T-helper 22 cell (primary cell): ENCODE data around the gene PAOX.

Source experiments
- DNase-seq: peaks from one replicate; pipeline ENCODE4 v3.0.0-alpha.2; 2020; ENCODE audit warnings: low read depth

The PAOX gene

DNA sequence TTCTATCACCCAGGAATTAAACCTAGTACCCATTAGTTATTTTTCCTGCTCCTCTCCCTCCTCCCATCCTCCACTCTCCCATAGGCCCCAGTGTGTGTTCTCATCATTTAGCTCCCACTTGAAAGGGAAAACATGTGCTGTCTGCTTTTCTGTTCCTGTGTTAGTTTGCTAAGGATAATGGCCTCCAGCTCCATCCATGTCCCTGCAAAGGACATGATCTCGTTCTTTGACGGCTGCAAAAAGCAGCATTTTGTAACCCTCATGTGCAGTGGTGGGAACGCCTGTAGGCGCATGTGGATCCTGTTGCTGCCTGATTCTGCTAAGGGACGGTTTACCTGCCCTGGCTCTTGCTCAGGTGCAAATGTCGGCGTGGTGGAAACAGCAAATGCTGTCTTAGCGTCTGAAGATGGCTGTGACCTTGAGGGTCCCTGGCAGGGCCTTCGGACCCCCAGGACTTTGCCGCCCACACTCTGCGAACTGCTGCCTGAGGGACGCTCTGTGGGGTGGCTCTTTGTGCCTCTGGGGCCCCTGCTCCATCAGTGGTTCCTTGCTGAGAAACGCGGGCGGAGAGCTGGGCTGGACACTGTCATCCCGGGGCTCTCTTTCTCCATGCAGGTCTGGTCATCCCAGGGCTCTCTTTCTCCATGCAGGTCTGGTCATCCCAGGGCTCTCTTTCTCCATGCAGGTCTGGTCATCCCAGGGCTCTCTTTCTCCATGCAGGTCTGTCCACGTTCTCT lies 9.3 kb downstream of the PAOX start:
- no peak for DNase-seq

DNA sequence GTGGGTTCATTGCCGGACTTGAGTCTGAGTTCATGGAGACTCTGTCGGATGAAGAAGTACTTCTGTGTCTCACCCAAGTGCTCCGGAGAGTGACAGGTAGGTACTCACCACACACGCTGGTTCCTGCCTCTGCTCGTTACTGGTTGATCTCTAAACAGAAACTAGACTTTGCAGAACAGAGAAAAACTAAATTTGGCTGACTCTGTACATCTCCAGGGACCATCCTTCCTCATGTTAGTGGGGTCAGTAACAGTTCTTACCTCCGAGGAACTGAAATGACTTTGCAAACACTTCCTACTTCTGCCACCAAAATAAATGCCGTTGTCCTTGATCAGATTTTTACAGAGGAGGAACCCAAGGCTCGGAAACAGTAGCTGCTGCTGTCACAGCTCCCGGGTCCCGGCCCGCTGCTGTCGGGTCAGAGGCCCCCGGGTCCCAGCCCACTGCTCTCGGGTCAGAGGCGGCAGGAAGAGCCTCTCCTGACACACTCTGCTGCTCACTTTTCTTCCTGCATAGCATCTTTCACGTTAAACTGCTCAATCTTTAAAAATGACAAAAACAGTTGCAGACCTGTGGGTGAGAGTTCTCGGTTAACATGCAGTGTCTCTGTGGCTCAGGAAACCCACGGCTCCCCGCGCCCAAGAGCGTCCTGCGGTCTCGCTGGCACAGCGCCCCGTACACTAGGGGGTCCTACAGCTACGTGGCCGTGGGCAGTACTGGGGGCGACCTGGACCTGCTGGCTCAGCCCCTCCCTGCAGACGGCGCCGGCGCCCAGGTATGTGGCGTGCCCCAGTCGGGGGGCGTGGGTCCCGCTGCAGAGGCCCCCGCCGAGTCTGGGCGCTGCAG lies 10.1 kb downstream of the PAOX start:
- DNase-seq = no peak

DNA sequence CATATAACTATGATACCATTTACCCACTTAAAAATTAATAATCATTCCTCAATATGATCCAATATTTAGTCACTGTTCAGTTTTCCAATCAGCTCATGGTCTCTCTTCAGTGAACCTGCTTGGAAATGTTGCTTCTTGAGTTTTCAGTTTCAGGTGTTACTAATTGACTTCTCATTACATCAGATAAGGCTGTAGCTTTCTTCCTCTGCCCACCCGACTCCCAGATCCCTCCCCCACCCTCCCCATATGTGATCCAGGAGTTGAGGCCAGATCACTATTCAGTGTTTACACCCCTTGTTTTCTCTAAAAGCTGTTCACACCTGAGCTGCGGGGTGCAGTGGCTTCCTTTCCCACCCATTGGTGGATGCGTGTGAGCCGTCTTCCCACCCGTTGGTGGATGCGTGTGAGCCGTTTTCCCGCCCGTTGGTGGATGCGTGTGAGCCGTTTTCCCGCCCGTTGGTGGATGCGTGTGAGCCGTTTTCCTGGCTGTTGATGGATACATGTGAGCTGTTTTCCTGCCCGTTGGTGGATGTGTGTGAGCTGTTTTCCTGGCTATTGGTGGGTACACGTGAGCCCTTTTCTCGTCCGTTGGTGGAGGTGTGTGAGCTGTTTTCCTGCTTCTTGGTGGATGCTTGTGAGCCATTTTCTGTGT lies 11.7 kb downstream of the PAOX start:
- DNase-seq = no peak

GRCh38 chr10:133391249-133391635 lies 12.2 kb downstream of the PAOX start:
- DNase-seq = no peak

- no peak for DNase-seq
Observed at GRCh38 chr10:133391761-133392518, 12.9 kb downstream of the PAOX start.

DNA sequence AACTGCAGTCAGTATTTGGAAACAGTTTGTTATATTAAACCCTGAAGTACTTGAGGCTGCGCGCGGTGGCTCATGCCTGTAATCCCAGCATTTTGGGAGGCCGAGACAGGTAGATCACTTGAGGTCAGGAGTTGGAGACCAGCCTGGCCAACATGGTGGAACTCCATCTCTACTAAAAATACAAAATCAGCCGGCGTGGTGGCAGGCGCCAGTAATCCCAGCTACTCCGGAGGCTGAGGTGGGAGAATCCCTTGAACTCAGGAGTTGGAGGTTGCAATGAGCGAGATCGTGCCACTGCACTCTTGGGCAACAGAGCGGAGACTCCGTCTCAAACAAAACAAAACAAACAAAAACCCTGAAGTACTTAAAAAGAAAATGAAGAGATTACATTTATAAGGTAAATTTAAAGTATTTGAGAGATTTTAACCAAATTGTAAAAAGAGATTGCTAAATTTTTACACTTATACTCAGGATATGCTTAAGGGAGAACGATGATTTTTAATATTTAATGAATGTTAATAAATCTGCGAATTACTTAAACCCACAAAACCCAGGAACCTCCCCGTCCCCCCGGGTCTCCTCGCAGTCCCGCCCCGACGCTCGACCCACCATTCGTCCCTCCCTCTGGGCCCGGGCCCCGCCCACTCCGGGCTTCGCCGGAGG lies 14.5 kb downstream of the PAOX start:
- DNase-seq = no peak

DNA sequence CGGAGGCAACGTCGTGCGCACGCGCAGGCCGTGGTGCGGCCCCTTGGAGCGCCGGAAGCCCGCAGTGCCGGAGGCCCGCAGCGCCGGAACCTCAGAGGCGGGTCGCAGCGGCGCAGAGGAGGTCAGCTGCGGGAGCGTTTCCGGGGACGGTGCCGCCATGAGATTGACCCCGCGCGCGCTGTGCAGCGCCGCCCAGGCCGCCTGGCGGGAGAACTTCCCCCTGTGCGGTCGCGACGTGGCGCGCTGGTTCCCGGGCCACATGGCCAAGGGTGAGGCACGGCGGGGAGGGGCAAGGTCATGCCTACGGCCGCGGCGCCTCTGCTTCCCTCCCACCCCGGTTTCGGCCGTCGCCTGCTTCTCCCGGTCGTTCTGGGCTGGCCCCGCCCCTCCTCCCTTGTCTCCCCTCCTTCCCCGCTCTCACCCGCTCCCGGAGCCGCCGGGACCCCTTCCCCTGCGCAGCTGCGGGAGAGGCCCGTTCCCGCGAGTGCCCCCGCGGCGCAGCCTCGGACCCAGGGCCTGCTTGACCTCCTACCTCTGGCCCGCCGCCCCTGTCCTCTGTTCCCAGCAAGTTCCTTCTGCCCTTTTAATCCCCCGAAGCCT lies 15.1 kb downstream of the PAOX start, which contains the start of gene MTG1:
Gene MTG1 (plus strand): TSS at position 94 of the 600 bp plus-strand sequence. CDS start 64 bp downstream, at position 158.
- DNase-seq = peak; percentile 84

DNA sequence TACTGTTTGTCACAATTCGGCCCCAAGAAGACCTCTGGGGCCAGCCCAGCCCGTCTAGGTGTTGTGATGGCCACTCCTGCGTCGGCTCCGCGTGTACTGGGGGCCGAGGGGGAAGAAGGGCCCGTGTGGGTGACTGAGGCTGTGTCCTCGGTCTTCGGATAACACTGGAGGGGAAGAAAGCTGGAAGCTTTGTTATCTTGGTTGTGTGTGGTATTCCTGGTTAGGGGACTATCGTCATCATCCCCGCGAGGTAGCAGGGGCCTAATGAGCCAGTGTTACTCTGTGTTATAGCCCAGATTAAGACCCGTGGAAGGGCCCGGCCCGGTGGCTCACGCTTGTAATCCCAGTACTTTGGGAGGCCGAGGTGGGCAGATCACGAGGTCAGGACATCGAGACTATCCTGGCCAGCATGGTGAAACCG lies 15.7 kb downstream of the PAOX start:
- no peak for DNase-seq

DNA sequence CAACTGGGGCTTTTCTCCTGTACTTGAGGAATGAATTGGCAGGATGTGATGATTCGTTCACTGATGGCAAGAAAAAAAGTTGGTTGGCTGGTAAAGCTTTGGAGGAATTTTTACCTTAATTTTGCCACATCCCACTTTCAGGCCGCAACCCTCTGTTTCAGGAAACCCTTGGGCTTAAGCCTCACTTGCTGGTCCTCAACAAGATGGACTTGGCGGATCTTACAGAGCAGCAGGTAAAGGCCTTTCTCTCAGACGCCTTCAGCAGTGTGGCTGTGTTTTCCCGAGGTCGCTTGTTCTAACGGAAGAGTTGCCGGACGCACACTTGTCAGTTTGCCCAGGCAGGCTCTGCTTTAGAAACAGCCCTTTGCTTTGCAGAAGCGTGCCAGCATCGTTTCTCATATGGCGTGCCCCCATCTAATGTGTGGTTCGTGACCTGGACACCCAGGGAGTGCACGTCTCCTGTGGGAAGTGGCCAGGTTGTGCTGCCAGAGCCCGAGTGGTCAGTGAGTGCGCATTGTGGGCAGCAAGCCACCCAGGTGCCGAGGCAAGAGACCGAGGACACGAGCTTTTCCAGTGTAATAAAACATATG lies 17.1 kb downstream of the PAOX start:
- DNase-seq = no peak

DNA sequence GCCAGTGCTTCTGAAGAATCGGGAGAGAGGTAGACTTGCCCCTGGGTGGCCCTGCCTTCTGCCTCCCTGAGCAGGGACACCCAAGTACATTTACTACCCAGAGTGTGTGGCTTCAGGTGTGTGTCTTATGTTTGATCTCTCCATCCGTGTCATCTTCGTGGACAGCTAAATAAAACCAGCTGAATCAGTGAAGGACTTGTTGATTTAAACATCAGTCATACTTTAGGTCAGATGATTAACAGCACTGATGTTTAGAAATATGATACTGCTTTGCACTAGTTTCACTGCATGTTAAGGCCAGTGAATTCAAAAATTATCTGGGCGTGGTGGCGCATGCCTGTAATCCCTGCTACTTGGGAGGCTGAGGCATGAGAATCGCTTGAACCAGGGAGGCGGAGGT lies 18.9 kb downstream of the PAOX start:
- no peak for DNase-seq

GRCh38 chr10:133399123-133399601 lies 20.1 kb downstream of the PAOX start:
- no peak for DNase-seq

GRCh38 chr10:133400624-133401424 lies 21.8 kb downstream of the PAOX start:
- DNase-seq = no peak

- no peak for DNase-seq
Observed at GRCh38 chr10:133401500-133401899, 22.4 kb downstream of the PAOX start.

DNA sequence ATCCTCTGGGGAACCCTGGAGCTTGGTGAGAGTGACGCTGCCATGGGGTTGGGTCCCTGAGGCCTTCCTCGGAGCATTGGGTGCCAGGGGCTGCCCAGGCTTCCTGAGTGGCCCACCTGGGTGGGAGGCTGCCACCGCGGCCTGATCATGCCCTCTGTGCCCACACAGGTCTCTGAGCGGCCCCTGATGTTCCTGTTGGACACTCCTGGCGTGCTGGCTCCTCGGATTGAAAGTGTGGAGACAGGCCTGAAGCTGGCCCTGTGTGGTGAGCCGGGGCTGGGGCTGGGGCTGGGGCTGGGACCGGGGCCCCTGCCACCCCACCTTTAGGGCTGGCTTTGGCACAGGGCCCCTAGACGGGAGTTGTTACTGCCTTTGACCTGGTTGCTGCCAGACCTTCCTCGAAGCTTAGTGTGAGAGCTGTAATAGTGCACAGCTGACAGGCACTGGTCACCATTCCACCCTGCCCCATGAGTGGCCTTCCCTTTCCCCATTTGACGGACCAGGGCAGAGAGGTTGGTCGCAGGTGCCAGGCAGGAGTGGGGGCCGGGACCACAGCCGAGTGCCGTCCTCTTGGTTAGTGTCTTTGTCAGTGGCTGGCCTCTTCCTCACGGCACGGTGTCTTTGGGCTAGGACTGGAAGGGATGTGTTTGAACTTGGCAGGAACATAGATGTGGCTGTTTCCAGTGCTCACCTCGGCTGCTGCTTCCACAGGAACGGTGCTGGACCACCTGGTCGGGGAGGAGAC lies 23.1 kb downstream of the PAOX start:
- DNase-seq = no peak

DNA sequence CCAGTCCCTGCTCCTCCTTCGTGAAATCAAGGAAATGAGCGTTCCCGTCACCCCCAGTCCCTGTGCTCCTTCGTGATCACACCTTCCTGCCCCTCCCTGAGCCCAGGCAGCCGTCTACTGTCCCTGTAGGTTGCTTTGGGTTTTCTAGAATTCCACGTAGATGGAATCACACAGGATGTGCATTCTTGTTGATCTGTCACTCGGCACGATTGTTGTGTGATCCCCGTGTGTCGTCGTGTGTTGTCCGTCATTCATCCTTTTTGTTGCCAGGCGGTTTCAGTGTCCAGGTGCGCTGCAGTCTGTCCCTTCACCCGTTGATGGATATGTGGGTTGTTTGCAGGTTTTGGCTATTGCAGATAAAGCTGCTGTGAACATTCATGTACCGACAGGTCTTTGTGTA lies 24.3 kb downstream of the PAOX start:
- no peak for DNase-seq

GRCh38 chr10:133403784-133404183 lies 24.7 kb downstream of the PAOX start:
- no peak for DNase-seq

DNA sequence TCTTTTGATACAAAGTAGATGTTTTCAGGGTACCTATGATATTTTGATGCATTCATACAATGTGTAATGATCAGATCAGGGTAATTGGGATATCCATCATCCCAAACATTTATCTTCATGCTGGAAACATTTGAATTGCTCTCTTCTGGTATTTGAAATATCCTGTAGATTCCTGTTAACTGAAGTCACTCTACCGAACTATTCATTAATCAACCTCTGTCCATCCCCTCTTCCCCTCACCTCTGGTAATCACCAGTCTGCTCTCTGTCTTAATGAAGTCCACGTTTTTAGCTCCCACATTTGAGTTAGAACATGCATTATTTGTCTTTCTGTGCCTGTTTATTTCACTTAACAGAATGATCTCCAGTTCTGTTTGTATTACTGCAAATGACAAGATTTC lies 26.2 kb downstream of the PAOX start:
- DNase-seq = no peak

GRCh38 chr10:133405844-133406527 lies 26.9 kb downstream of the PAOX start:
- DNase-seq = no peak
